Left cardiac atrium (tissue), 4 donors: ENCODE data around the gene KIAA0319L. TPM values are rescaled to one million over a fixed set of nuclear protein-coding genes. Genes with fewer than 3 reads are reported as not detected.

ENCODE experiments used
- ATAC-seq, 2 donors: fragments of 200-7000 bp; cut with Tn5 transposase; one replicate each; pipeline ENCODE4 v1.9.1; 2020; ENCODE audit warnings: mild to moderate bottlenecking in 2 of 2, moderate library complexity in 2 of 2
- DNase-seq: peaks from one replicate; pipeline ENCODE4 v3.0.0-alpha.2; 2020
- intact Hi-C, 2 donors: fragments of 100-400 bp; cut with DNase I; formaldehyde crosslinking; loops; one replicate each; pipeline versions ENCODE4 v1.14.1 to v1.15.1; 2022 to 2023
- total RNA-seq, 2 donors: library from RNA; stranded (reverse); fragmentation: NEBNext Ultra II Directional; extraction: Animal tissue kit (Norgen Biotek cat#: 25700); gene quantifications; one replicate each; pipeline ENCODE4 v1.2.1, GENCODE V29; 2021
- donor health status: DM: no; HTN: yes; CAD: no.
- donor health status: DM: no; HTN: yes; CAD: no; lungs with severe emphysema.
- donor health status: DM: yes; HTN: yes; CAD: no.
- donor health status: Dilated cardiomyopathy.

KIAA0319L gene
- total RNA-seq, 2 donors from 2014 or later: 50.2 to 56.6 TPM

GRCh38 chr1:35567947-35568558, 10.8 kb upstream of the KIAA0319L start:
- DNase-seq (no peak), ATAC-seq (no peak)
- intact Hi-C loops: loop anchor here (2.0 to 5.0 kb wide), 3 partner anchors 159 to 207 kb away; no protein-coding TSS in a partner anchor

GRCh38 chr1:35565742-35566133, 8.5 kb upstream of the KIAA0319L start:
- ATAC-seq: no peak
- intact Hi-C loops: loop anchor here in 1 of 2 donors (5.0 kb wide), 1 partner anchor 162 kb away; no protein-coding TSS in a partner anchor
- DNase-seq: no peak

- DNase-seq: no peak
- intact Hi-C loops: loop anchor here (5.0 kb wide), 2 partner anchors 113 to 162 kb away; no protein-coding TSS in a partner anchor
- ATAC-seq: no peak
Measured at GRCh38 chr1:35564884-35565741, 7.9 kb upstream of the KIAA0319L start.

DNA sequence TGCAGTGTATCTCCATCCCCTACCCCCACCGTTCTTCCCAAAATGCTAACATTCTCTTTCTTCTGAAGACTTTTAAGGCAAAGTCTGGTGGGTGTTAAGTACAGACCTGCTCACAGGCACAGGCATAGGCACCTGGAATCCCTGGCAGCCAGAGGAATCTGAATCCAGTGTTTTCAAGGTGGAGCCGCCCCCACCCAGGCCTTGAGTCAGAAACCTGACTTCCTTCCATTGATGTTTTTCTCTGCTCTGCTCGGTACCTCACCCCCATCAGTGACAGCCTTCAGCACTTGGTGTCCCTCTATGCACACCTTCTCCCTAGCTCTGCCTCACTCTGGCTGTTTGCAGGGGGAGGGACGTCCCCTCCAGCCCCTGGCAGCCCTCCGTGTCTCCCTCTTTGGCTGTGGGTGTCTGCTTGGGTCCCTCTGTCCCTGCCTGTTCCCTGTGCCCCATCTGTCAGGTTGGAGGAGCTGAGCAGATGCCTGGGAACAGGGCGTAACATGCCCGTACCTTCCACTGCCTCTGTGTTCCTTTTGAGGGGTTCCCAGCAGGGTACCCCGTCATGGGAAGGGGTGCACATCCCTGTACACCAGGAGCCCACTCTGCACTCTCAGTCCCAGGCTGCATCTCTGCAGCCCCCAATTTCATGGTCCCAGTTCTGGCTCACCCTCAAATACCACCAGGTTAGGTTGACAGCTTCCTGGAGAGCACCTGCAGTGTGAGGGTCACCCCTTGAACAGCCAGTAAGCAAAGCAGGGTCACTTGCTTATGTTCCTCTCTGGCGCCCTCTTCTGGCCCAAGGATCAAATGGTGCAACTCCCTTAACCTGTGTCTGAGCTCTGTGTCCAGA, 7.1 kb upstream of the KIAA0319L start:
- peak; percentile 37 to 53 for ATAC-seq
- DNase-seq: peak; percentile 86
- intact Hi-C loops: loop anchor here (5.0 kb wide), 1 partner anchor 112 kb away; no protein-coding TSS in a partner anchor

DNA sequence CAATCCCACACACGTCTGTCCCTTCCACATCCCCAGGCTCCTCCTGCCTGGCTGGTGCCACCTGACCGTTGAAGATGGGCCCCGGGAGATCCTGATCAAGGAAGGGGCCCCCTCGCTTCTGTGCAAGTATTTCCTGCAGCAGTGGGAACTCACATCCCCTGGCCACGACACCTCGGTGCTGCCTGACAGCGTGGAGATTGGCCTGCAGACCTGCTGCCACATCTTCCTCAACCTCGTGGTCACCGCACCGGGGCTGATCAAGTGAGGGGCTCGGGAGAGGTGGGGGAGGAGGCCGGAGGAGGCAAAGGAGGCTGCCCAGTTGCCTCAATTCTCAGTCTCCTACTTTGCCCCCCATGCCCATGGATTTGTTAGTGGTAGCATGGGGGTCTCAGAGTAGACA, 6.0 kb upstream of the KIAA0319L start:
- intact Hi-C loops: loop anchor here (5.0 kb wide), 1 partner anchor 111 kb away; no protein-coding TSS in a partner anchor
- ATAC-seq: no peak
- DNase-seq: no peak

GRCh38 chr1:35561972-35562680, 4.9 kb upstream of the KIAA0319L start:
- intact Hi-C loops: loop anchor here (5.0 kb wide), 1 partner anchor 110 kb away; no protein-coding TSS in a partner anchor
- DNase-seq: no peak
- no peak for ATAC-seq

DNA sequence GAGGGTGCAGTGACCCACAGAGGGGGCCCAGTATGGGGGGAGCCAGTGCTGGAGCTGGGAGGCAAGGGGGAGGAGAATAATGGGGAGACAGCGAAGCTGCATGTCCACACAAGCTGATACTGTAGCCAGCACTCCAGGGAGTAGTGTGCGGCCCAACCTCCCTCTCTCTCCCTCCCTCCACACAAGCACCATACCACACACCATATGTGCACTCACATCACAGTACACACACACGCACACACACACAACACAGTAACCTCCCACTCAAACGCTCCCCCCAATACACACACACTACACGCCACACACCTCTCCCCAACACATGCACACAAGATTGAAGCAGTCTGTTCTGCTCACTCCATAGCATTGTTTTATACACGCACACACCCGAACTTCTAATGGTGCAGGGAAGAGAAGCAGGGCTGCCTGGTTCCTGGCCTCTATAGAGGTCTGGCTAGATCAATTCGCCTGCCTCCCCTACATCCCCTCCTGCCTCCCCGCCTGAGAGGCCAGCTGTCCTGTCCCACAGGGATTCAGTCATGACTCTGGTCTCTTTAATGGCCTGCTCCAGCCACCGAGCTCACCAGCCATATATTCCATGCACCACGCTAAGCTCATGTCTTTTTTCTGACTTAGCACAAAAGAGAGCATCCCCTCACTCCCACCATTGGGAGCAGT, 4.2 kb upstream of the KIAA0319L start:
- intact Hi-C loops: loop anchor here (5.0 kb wide), 1 partner anchor 109 kb away; no protein-coding TSS in a partner anchor
- no peak for ATAC-seq

GRCh38 chr1:35560256-35561225, 3.3 kb upstream of the KIAA0319L start:
- ATAC-seq (peak; percentile 3 to 24), DNase-seq (peak; percentile 71)
- intact Hi-C loops: loop anchor here (5.0 kb wide), 1 partner anchor 108 kb away; no protein-coding TSS in a partner anchor

More for the DNA sequence above, 4.2 kb upstream of the KIAA0319L start:
- no peak for DNase-seq

- intact Hi-C loops: no loop called here
- DNase-seq (no peak), ATAC-seq (no peak)
Measured at GRCh38 chr1:35559317-35559944, 2.2 kb upstream of the KIAA0319L start.

GRCh38 chr1:35558374-35559316, 1.4 kb upstream of the KIAA0319L start:
- intact Hi-C loops: no loop called here

DNA sequence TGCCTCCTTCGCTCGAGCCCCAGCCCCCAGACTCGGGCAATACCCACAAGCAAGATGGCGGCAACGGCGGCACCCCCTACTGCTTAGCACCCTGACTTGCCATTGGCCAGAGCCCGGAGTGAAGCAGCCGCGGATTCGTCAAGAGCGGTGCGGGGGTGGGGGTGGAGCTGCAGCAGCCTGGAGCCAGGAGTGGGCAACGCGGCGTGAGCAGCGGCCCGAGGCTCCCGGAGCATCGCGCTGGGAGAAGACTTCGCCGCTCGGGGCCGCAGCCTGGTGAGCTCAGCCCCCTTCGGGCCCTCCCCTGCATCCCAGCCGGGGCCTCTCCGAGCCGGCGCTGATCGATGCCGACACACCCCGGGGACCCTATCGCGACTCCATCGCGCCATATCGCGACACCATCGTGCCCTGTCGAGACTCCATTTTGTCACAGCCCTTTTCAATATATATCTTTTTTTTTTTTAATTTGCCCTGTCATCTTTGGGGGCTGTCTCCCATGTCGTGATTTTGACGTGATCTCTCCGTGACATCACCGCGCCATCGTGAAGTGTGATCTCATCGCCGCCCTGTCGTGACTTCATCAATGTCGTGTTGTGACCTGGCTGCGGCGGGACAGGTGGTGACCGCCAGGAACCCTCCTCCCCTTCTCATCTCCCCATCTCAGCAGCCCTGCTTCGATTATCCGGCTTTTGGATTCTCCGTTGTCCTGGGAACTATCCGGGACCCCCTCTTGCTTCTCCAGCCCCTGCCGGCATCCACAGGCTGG, 589 bp upstream of the KIAA0319L start, which contains the start of gene NCDN:
Gene NCDN (plus strand): TSS at position 189 of the 763 bp plus-strand sequence. CDS start 392 bp downstream, at position 581.
- peak; percentile 98 for DNase-seq
- intact Hi-C loops: no loop called here
- ATAC-seq: peak; percentile 96 to 97

More at GRCh38 chr1:35558374-35559316, 1.4 kb upstream of the KIAA0319L start:
- DNase-seq: no peak
- ATAC-seq: peak in 1 of 2 donors; percentile 4

DNA sequence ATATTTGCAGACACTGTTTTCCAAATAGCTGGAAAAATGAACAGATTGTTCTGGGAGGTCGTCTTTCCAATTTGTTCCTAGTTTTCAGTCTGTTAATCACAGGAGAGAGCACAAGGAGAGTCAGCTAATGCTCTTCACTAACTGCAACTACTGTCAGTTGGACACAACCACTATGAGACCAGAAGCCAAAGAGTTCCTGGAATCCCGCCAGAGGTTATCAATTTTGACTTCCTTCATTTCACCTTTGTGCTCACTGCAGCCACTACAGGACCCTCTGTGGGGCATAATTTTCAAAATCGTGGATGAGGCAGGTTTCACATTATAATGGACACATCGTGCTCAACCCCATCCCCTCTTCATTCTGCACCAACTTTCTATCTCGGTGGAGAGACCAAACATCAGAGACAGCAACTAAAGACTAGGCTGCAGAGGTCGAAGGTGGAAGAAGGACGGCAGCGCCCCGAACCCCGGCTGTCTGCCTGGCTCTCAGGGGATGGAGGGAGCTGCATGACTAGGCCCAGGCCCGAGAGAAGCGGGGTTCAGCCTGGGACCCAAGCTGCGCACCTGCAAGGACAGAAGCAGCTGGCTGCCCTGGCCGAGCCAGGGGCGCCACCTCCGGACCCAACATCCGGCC, 602 bp downstream of the KIAA0319L start:
- DNase-seq (no peak), ATAC-seq (no peak)
- intact Hi-C loops: no loop called here

DNA sequence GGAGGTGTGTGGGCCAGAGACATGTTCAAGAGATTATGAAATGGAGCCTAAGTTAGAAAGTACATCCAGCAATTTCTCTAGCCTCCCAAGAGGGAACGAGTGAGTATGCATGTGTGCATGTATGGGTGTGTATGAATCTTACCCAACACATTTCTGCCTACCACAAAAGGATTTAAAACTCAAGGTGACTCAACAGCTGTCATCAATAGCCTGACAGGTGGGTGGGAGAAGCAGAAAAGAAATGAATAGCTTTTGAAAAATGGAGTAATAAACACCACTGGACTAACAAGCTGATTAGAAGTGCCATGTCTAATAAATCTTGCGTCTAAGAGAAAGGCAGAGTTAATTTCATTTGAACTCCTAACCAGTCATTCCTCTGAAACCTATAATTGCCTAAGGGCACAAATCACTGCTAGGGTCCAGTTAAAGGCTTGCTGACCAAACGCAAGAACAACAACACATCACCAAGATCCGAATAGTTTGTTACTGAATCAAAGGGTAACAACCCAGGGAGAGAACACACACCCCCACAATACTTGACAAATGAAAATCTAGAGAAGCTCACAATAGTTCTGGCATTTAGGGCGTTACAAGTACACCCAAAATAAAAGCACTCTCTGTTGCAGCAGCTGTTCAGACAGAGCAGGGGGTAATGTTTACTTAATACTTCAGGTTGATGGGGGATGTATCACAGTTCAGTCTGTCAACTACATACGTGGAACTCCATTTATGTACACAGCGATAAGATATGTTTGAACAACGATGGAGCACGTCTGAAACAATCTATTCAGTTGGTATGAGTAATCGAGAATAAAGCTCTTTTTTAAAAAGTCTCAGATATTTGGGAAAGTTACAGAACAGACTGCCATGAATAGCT, 1.4 kb downstream of the KIAA0319L start:
- intact Hi-C loops: no loop called here
- ATAC-seq (no peak), DNase-seq (no peak)
